Glutamatergic neuron (in vitro differentiated cells): ENCODE data around the gene PODN. TPM values are rescaled to one million over a fixed set of nuclear protein-coding genes. Genes with fewer than 3 reads are reported as not detected.

Experiments used
- DNase-seq: peaks from one replicate; pipeline ENCODE4 v3.0.0; 2022
- H3K27ac Mint-ChIP-seq: one replicate; pipeline ENCODE4 v1.8.0; 2020; ENCODE audit warnings: mild to moderate bottlenecking, mixed read lengths, inconsistent platforms; ENCODE audit not compliant: unreplicated experiment
- H3K27me3 Mint-ChIP-seq: one replicate; pipeline ENCODE4 v1.8.0; 2020; ENCODE audit warnings: mild to moderate bottlenecking, moderate library complexity, mixed read lengths, inconsistent platforms; ENCODE audit not compliant: unreplicated experiment
- H3K36me3 Mint-ChIP-seq: one replicate; pipeline ENCODE4 v1.8.0; 2020; ENCODE audit warnings: mild to moderate bottlenecking, mixed read lengths, inconsistent platforms; ENCODE audit not compliant: unreplicated experiment
- H3K4me1 Mint-ChIP-seq: one replicate; pipeline ENCODE4 v1.8.0; 2020; ENCODE audit warnings: mild to moderate bottlenecking, low read depth, mixed read lengths, inconsistent platforms; ENCODE audit not compliant: unreplicated experiment
- H3K4me3 Mint-ChIP-seq: one replicate; pipeline ENCODE4 v1.8.0; 2020; ENCODE audit warnings: mild to moderate bottlenecking, mixed read lengths, inconsistent platforms; ENCODE audit not compliant: unreplicated experiment
- H3K9me3 Mint-ChIP-seq: one replicate; pipeline ENCODE4 v1.8.0; 2020; ENCODE audit warnings: mild to moderate bottlenecking, moderate library complexity, mixed read lengths, inconsistent platforms; ENCODE audit not compliant: unreplicated experiment
- long read RNA-seq: library from polyadenylated mRNA; unstranded; transcript quantifications from one replicate; pipeline ENCODE4 v2.0.0, GENCODE V29; 2020; ENCODE audit not compliant: unreplicated experiment
- total RNA-seq: library from RNA; stranded (reverse); fragmentation: NEBNext Ultra II Directional; extraction: Animal tissue kit (Norgen Biotek cat#: 25700); gene quantifications from one replicate; pipeline ENCODE4 v1.2.1, GENCODE V29; 2021; ENCODE audit not compliant: unreplicated experiment
- TF ChIP-seq, protein P1 (sequence below): fragments of 200-600 bp; sonication (generic); IDR thresholded peaks from one replicate; pipeline ENCODE4 v1.5.0; 2021; ENCODE audit not compliant: partially characterized antibody, unreplicated experiment

Gene PODN, protein sequence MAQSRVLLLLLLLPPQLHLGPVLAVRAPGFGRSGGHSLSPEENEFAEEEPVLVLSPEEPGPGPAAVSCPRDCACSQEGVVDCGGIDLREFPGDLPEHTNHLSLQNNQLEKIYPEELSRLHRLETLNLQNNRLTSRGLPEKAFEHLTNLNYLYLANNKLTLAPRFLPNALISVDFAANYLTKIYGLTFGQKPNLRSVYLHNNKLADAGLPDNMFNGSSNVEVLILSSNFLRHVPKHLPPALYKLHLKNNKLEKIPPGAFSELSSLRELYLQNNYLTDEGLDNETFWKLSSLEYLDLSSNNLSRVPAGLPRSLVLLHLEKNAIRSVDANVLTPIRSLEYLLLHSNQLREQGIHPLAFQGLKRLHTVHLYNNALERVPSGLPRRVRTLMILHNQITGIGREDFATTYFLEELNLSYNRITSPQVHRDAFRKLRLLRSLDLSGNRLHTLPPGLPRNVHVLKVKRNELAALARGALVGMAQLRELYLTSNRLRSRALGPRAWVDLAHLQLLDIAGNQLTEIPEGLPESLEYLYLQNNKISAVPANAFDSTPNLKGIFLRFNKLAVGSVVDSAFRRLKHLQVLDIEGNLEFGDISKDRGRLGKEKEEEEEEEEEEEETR
- total RNA-seq, result 3.1 TPM
- long read RNA-seq, result 0 reads

DNA sequence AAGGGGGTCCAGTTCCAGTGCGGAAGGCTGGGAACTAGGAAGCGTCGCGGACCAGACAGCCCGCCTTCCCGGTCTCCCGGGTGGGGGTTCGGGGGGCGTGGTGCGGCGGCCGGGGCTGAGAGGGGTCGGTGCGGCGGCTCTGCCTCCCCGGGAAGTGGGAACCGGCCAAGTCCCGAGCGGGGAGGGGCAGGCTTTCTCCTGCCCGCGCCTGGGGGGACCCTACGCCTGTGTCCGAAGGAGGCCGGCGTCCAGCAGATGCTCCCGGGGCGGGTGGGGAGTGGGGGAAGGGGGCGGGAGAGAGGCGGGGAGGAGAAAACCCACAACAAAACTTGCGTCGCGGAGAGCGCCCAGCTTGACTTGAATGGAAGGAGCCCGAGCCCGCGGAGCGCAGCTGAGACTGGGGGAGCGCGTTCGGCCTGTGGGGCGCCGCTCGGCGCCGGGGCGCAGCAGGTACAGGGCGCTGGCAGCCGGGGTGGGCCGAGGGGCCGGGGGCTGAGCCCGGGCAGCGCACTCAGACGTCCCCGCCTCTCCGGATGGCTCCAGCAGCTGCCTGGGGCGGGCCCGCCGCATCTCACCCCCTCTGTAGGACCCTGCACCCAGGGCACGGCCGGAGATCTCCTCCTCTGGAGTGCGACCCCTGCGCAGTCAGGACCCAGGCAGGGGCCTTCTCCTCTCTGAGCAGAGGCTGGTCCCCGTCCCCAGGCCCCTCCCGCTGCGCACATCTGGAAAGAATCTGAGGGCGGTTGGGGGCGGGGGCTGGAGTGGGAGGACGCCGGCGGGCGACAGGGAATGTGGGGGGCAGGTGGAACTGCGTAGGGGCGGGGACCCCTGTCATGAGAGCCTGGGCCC lies at the start of gene PODN:
Gene PODN, plus strand, starts transcription at position 355 of the 849 bp plus-strand sequence. CDS start 7,643 bp downstream, outside the sequence.
- H3K4me1 Mint-ChIP-seq, result peaks cover 8% of the 10 kb centered on the region
- TF ChIP-seq, protein P1, sequence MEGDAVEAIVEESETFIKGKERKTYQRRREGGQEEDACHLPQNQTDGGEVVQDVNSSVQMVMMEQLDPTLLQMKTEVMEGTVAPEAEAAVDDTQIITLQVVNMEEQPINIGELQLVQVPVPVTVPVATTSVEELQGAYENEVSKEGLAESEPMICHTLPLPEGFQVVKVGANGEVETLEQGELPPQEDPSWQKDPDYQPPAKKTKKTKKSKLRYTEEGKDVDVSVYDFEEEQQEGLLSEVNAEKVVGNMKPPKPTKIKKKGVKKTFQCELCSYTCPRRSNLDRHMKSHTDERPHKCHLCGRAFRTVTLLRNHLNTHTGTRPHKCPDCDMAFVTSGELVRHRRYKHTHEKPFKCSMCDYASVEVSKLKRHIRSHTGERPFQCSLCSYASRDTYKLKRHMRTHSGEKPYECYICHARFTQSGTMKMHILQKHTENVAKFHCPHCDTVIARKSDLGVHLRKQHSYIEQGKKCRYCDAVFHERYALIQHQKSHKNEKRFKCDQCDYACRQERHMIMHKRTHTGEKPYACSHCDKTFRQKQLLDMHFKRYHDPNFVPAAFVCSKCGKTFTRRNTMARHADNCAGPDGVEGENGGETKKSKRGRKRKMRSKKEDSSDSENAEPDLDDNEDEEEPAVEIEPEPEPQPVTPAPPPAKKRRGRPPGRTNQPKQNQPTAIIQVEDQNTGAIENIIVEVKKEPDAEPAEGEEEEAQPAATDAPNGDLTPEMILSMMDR, result no peak
- peak within 1 kb of the TSS; percentile 69 for H3K4me3 Mint-ChIP-seq
- H3K27ac Mint-ChIP-seq, result no peak within 1 kb of the TSS
- peaks cover 4% of the 10 kb centered on the region for H3K9me3 Mint-ChIP-seq
- DNase-seq, result peak; percentile 29
- peaks cover 15% of the 10 kb centered on the region for H3K27me3 Mint-ChIP-seq
- H3K36me3 Mint-ChIP-seq, result no peaks in the 10 kb centered on the region

DNA sequence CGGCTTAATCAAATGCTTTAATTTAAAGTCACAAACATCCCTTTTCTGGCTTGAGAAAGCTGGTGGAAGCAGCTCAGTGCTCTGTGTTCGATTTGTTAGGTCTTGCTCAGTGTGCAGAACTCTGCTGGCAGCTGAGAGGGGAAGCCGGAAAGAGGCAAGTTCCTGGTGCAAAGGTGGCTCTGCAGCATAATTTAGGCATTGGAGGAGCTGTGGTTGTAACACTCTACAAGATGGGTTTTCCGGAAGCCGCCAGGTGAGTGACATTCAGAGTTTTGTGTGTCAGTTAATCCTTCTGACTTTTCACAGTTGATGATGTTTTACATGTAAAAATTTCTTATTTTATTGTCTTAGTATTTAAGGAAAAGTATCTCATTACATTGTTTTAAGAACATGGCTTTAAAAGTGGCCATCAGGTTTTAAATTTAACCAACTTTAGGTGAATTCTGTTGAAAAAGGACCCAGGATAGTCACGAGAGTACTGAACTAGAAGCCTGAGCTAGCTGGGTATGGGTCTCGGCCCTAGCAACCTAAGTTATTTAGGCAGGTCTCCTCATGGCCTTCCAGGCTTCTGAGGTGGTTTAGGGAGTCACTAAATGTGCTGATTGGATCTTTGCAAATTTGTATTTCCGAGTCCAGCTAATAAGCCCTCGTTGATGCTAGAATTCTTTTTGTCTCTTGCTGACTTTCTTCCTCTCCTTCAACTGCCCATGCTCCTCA lies 47.1 kb upstream of the PODN start:
- Mint-ChIP-seq H3K36me3 (no peaks in the 10 kb centered on the region), H3K4me1 (peaks cover 10% of the 10 kb centered on the region), H3K4me3 (peak overlapping the region; percentile 93), H3K9me3 (no peaks in the 10 kb centered on the region), H3K27me3 (no peaks in the 10 kb centered on the region), H3K27ac (peak overlapping the region; percentile 34)
- DNase-seq, result peak; percentile 58
- TF ChIP-seq, protein P1, result no peak

DNA sequence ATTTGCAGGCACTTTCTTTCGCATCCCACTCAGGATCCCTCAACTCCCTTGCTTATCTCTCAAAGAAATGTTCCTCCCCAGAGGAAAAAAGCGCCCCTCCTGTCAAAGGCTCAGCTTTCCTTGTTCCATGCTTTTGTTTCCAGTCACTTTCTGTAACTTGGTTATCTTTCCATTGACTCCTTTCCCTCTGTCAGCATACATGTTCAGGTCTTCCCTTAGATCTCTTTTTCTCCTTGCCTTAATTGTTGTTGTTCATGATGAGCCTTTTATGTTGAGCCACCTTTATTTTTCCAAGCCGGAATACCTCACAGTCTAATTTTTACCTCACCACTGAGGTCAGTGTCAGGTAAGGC lies 46.5 kb upstream of the PODN start:
- H3K36me3 Mint-ChIP-seq, result no peaks in the 10 kb centered on the region
- peak overlapping the region; percentile 93 for H3K4me3 Mint-ChIP-seq
- H3K9me3 Mint-ChIP-seq, result no peaks in the 10 kb centered on the region
- H3K4me1 Mint-ChIP-seq, result peaks cover 10% of the 10 kb centered on the region
- H3K27ac Mint-ChIP-seq, result peak overlapping the region; percentile 6
- TF ChIP-seq, protein P1, result no peak
- no peaks in the 10 kb centered on the region for H3K27me3 Mint-ChIP-seq
- DNase-seq, result no peak

DNA sequence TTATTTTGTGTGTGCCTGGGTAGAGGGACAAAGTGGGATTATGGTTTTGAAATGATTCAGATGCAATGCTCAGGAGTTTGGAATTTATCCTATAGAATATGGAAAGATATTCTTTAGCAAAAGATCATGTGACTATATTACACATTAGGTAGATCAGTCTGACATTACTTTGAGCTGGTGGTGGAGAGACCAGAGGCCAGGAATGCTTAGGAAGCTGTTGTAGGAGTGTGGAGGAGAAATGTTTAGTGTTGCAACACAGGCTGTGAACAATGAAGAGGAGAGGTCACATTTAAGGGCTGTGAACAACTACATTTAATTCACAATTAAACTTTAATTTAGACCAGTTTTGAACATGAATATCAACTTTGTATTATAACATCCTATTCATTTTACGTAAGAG lies 45.3 kb upstream of the PODN start:
- H3K9me3 Mint-ChIP-seq, result no peaks in the 10 kb centered on the region
- no peak overlapping the region for H3K27ac Mint-ChIP-seq
- H3K36me3 Mint-ChIP-seq, result no peaks in the 10 kb centered on the region
- H3K4me1 Mint-ChIP-seq, result peaks cover 10% of the 10 kb centered on the region
- TF ChIP-seq, protein P1, result no peak
- no peaks in the 10 kb centered on the region for H3K27me3 Mint-ChIP-seq
- H3K4me3 Mint-ChIP-seq, result peak overlapping the region; percentile 93
- no peak for DNase-seq
